Measurements from ENCODE around the gene GIMAP2. TPM values are rescaled to one million over a fixed set of nuclear protein-coding genes. Genes with fewer than 3 reads are reported as not detected.
A peak's percentile ranks its signal among the peaks of the same experiment; 100 is the strongest.

Gene GIMAP2
- total RNA-seq, 1 experiment from 2014 or later = 7.0 TPM

GRCh38 chr7:150733482-150734095, 48.1 kb downstream of the GIMAP2 start:
- no peak for DNase-seq (ENCODE audit: low read depth)

GRCh38 chr7:150734254-150734653, 48.7 kb downstream of the GIMAP2 start:
- DNase-seq (ENCODE audit: low read depth) = no peak

DNA sequence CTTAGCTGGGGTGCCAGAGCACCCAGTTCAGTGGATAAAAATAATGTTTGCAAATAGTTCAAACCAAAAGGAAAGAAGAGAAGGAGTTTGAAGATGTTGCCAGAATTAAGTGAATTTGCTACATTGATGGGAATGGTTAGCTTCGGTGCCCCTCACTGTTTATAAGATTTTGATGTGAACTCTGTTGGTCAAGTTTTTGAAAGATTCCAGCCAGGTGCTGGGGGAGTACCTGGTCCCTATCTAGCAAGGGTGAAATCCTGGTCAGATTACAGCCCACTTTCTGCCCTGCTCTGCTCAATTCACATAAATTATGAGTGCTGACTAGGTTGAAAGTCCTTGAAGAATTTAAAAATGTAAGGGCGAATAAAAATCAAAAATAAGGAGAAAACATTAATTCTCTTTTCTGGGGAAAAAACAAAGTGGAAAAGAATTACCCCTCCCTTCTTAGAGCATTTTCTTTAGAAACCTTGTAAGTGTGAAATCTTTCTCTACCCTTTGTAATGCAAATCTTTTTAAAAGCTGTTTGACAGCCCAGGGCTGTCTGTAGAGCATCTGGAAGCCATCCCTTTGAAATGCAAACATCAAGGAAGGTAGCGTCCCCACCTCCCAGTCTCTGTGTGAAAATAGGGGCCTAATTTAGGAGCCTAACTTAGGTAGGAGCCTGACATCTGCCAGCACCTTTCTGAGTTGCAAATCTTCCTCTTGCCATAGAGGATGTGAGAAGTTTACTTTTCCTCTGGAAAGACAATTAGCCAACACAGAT, 50.3 kb downstream of the GIMAP2 start:
- DNase-seq (ENCODE audit: low read depth) = no peak

DNA sequence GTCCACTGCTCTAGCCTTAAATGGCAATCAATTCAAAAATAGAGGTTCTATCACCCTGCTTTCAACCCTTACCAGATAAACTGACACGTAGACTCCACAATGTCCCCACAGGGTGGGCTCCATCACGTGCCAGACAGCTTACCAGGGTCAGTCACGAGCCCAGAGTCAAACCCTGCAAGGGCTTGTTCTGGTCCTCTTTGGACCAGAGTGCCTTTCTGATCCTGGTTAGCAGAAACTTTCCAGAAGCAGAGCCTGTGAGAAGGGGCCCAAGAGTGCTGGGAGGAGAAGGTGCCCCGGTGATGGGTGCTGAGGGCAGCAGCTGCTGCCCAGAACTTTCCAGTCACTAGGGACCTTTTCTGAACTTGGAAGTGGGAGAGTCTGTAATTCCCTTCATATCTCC, 51.4 kb downstream of the GIMAP2 start:
- no peak for DNase-seq (ENCODE audit: low read depth)

- peak; percentile 35 for DNase-seq (ENCODE audit: low read depth)
Observed at GRCh38 chr7:150737265-150738055, 52.0 kb downstream of the GIMAP2 start, which contains the start of gene GIMAP5. TSS of gene GIMAP5 (plus strand) at chr7:150737418. CDS start at chr7:150740885, 3,467 bp downstream.

DNA sequence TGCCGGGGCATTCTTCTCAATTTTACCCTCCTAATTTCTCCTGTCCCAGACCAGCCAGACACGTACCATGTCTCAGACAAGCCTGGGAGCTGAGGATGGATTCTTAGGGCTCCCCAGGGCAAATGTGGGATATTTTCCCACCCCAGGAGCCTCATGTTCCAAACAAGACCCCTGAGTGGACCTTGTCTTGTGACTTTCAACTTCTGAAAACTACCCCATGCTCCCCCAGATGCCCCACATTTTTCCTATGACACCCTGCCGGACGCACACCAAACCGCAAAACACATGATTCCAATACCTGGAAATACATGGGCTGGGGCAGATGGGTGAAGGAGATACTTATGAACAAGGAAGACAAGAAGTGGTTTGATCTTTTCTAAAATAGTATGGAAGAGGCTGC, 52.6 kb downstream of the GIMAP2 start:
- DNase-seq (ENCODE audit: low read depth) = no peak

DNA sequence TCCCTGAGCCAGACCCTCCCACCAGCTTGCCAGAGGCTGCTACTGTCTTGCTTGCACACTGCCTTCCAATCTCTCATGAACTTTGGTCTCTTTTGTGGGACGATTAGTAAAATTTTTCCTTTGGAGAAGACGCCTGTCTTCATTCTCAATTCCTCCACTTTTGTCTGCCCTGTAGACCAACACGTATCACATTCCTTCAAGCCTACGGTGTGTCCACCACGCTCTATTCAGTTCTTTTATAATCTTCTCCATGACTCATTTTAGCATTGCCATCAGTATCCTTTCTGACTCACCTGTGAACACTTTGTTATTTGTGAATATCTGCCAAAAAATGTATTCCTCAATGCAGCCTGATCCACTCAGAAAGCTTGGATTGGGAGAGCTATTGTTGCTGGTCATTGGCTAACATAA, 53.1 kb downstream of the GIMAP2 start:
- peak; percentile 71 for DNase-seq (ENCODE audit: low read depth)

- no peak for DNase-seq (ENCODE audit: low read depth)
Observed at GRCh38 chr7:150739033-150739432, 53.5 kb downstream of the GIMAP2 start.

DNA sequence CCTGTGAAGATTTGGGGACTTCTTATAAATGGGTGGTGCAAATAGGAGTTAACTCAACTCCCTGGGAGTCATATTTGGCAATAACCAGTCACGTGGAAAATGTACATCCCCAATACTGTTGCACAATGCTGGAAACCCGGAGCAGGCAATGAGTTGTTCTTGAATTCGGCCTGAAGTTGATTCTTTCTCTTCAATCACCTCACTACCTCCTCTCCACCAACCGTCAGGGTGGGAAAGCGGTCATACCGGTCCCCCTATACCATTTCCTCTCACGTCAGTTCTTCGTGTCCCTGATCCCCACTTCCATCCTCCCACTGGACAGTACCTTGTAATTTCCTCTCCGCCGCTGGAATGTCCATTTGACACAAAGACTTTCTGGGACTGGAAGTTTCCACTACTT, 54.5 kb downstream of the GIMAP2 start:
- no peak for DNase-seq (ENCODE audit: low read depth)

- no peak for DNase-seq (ENCODE audit: low read depth)
Observed at GRCh38 chr7:150742286-150742968, 56.9 kb downstream of the GIMAP2 start.

Other genes starting within 250 kb of the GIMAP2 start
- not detected in 2 replicates for gene GIMAP8, start 235.1 kb upstream of the GIMAP2 start, total RNA-seq (2014; rRNA removed; shearing (Covaris generic))
- not detected in 2 replicates for gene GIMAP7, start 170.8 kb upstream of the GIMAP2 start, total RNA-seq (2014; rRNA removed; shearing (Covaris generic))
- not detected in 2 replicates for gene GIMAP4, start 118.3 kb upstream of the GIMAP2 start, total RNA-seq (2014; rRNA removed; shearing (Covaris generic))
- 1.8 and 1.9 TPM in 2 replicates for gene GIMAP6, start 53.3 kb upstream of the GIMAP2 start, total RNA-seq (2014; rRNA removed; shearing (Covaris generic))
- under 0.01 TPM in 1 of 2 replicates, not detected in the other for gene GIMAP1, start 30.9 kb downstream of the GIMAP2 start, total RNA-seq (2014; rRNA removed; shearing (Covaris generic))
- gene GIMAP5, start 51.7 kb downstream of the GIMAP2 start, total RNA-seq (2014; rRNA removed; shearing (Covaris generic)) = 0.24 and 2.7 TPM in 2 replicates
- 3.3 TPM in 1 of 2 replicates, not detected in the other for gene TMEM176B, start 114.7 kb downstream of the GIMAP2 start, total RNA-seq (2014; rRNA removed; shearing (Covaris generic))
- gene TMEM176A, start 115.1 kb downstream of the GIMAP2 start, total RNA-seq (2014; rRNA removed; shearing (Covaris generic)) = 0.33 and 2.6 TPM in 2 replicates
- 0.17 and 0.36 TPM in 2 replicates for gene AOC1, start 166.8 kb downstream of the GIMAP2 start, total RNA-seq (2014; rRNA removed; shearing (Covaris generic))

Data from Daoy (cell line).